ENCODE data around the gene CPHXL.

CPHXL gene

DNA sequence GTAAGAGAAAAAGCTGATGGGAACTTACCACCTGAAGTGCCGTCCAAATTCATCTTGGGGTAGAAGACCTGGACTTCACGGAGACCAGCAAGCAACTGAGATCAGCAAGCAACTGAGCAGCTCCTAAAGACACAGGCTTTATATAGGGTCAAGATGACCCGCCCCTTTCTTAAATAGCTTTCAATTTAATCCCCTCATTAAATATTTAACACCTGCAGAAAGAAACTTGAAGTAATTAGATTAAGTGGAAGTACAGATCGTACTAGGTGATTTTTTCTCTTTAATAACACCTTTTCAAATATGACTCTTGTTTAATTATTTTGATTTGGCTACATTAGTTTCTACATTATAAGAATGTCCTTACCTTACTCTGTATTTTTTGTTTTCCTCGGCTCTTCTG is at the start of gene CPHXL:
Gene CPHXL, minus strand, starts transcription at position 101 of the 400 bp plus-strand sequence. Its CDS starts 48 bp downstream, at position 53.
- TF ChIP-seq GATA2 (IDR thresholded peaks at IDR 0.05; ENCODE audit: low read depth, low read length) (no peak), GATA3 (IDR thresholded peaks at IDR 0.05; ENCODE audit: low read depth, low read length) (no peak)

DNA sequence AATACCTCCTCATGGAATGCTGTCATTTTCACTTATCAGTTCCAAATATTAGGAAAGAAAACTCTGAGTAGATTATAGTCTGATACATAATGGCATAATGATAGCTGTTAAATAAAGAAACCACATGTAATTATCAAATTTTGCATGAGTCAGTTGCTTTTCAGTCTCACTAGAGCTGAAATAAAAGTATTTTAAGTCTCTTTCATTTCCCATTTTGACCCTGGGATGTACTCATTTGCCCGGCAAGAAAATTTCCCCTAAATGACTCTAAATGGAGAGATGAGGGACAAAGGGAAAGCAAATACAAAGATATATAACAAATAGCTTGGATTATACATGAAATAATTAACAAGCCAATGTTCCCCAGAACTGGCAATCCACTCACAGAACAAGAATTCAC is 47.9 kb upstream of the CPHXL start:
- TF ChIP-seq GATA2 (IDR thresholded peaks at IDR 0.05; ENCODE audit: low read depth, low read length): no peak
- TF ChIP-seq GATA3 (IDR thresholded peaks at IDR 0.05; ENCODE audit: low read depth, low read length): no peak

DNA sequence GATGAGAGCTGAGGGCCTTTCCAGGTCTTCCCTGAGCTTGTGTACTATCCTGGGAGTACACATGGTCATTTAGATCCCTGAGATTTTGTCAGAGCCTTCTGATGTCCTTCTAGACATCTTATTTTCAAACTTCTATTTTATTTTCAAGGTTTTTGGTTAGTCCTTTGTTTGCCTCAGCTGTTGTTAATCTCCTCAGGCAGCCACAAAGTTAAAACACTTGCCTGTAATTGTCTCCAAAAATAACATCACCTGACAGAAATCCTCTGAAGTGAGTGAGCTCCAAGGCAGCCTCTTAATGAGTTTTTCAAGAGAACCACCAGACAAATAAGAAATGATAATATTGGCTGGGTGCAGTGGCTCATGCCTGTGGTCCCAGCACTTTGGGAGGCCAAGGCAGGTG is 43.8 kb upstream of the CPHXL start:
- TF ChIP-seq GATA3 (IDR thresholded peaks at IDR 0.05; ENCODE audit: low read depth, low read length) (no peak), GATA2 (IDR thresholded peaks at IDR 0.05; ENCODE audit: low read depth, low read length) (no peak)

DNA sequence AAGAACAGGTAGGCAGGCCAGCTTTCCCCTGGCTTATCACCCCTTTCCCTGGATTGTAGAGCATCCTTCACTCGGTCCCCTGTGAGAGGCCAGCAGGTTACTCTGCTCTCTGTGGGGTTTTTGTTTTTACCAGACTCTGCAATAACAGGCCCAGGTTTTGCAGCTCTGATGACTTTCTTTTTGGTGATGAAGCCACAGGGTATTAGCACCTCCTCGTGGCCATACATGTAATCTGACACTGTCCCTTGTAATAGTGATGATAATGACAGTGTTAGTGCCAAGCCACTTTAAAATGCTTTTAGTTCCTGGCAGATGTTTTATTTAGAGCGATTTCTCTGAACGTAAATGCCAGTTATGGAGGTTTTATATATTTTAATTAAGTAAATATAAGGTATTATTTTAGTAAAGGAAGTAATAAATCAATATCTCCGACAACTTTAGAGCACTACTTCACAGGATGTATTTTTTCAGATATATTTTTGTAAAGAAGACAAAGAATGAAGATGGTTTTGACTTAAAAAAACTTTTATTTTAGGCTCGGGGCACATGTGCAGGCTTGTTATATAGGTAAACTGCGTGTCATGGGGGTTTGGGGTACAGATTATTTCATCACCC is 38.0 kb upstream of the CPHXL start:
- TF ChIP-seq GATA3 (IDR thresholded peaks at IDR 0.05; ENCODE audit: low read depth, low read length) (no peak), GATA2 (IDR thresholded peaks at IDR 0.05; ENCODE audit: low read depth, low read length) (no peak)

DNA sequence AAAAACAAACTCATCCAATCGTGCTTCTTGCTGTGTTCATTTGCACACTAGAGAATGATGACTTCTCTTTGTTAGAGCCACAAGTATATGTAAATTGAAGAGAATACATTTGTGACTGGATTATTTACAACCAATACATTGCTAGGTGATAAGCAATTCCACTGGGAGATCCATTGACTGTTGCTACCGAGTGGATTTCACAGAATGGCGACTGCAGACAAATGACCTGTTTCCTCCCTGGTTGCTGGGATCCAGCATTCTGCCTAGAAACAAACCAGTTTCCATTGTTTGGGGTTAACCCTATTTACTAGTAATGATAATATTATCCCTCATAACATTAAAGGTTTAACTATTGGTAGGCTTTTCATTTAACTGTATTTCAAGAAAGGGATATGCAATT is 36.9 kb upstream of the CPHXL start:
- TF ChIP-seq GATA2 (IDR thresholded peaks at IDR 0.05; ENCODE audit: low read depth, low read length) (no peak), GATA3 (IDR thresholded peaks at IDR 0.05; ENCODE audit: low read depth, low read length) (no peak)

- TF ChIP-seq GATA2 (IDR thresholded peaks at IDR 0.05; ENCODE audit: low read depth, low read length) (no peak), GATA3 (IDR thresholded peaks at IDR 0.05; ENCODE audit: low read depth, low read length) (no peak)
Measured at GRCh38 chr16:75762746-75763145, 36.5 kb upstream of the CPHXL start.

GRCh38 chr16:75761108-75761507 is 34.8 kb upstream of the CPHXL start:
- TF ChIP-seq GATA2 (IDR thresholded peaks at IDR 0.05; ENCODE audit: low read depth, low read length): no peak

- TF ChIP-seq GATA3 (IDR thresholded peaks at IDR 0.05; ENCODE audit: low read depth, low read length) (no peak), GATA2 (IDR thresholded peaks at IDR 0.05; ENCODE audit: low read depth, low read length) (no peak)
Measured at GRCh38 chr16:75760018-75760519, 33.8 kb upstream of the CPHXL start.

DNA sequence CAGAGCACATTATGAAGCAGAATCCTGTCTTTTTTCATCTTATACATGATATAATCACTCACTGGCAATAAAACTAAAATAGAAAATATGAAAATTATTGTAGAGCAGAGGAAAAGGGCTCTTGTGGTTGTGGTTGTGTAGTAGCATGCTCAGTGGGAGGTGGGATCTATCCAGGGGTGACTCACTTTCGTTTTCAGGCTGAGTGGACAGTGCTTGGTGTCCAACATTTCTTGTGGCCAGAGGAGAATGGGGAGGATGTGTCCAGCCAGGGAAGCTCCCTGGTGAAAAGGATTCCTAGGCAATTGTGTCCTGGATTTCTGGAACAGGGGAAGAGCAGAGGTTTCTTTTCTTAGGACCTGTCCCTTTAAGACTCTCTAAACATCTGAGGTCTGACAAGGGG is 31.9 kb upstream of the CPHXL start:
- TF ChIP-seq GATA3 (IDR thresholded peaks at IDR 0.05; ENCODE audit: low read depth, low read length) (no peak), GATA2 (IDR thresholded peaks at IDR 0.05; ENCODE audit: low read depth, low read length) (no peak)

GRCh38 chr16:75754141-75754540 is 27.9 kb upstream of the CPHXL start:
- no peak for TF ChIP-seq GATA3 (IDR thresholded peaks at IDR 0.05; ENCODE audit: low read depth, low read length)
- no peak for TF ChIP-seq GATA2 (IDR thresholded peaks at IDR 0.05; ENCODE audit: low read depth, low read length)

GRCh38 chr16:75750528-75750927 is 24.2 kb upstream of the CPHXL start:
- no peak for TF ChIP-seq GATA2 (IDR thresholded peaks at IDR 0.05; ENCODE audit: low read depth, low read length)
- no peak for TF ChIP-seq GATA3 (IDR thresholded peaks at IDR 0.05; ENCODE audit: low read depth, low read length)

GRCh38 chr16:75746359-75746758 is 20.1 kb upstream of the CPHXL start:
- TF ChIP-seq GATA2 (IDR thresholded peaks at IDR 0.05; ENCODE audit: low read depth, low read length) (no peak), GATA3 (IDR thresholded peaks at IDR 0.05; ENCODE audit: low read depth, low read length) (no peak)

- TF ChIP-seq GATA2 (IDR thresholded peaks at IDR 0.05; ENCODE audit: low read depth, low read length) (no peak), GATA3 (IDR thresholded peaks at IDR 0.05; ENCODE audit: low read depth, low read length) (no peak)
Measured at GRCh38 chr16:75745823-75746222, 19.5 kb upstream of the CPHXL start.

DNA sequence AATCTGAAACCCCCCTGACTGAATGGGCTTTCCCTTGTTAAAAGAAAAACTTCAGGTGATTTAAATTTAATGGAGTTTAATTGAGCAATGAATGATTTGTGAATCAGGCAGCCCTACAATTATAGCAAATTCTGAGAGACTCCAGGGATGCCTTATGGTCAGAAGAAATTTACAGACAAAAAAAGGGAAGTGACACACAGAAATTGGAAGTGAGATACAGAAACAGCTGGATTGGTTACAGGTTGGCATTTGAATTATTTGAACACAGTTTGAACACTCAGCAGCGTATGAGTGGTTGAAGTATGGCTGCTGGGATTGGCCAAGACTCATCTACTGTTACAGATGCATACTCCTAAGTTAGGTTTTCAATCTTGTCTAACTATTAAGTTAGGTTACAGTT is 19.0 kb upstream of the CPHXL start:
- no peak for TF ChIP-seq GATA3 (IDR thresholded peaks at IDR 0.05; ENCODE audit: low read depth, low read length)
- TF ChIP-seq GATA2 (IDR thresholded peaks at IDR 0.05; ENCODE audit: low read depth, low read length): no peak

DNA sequence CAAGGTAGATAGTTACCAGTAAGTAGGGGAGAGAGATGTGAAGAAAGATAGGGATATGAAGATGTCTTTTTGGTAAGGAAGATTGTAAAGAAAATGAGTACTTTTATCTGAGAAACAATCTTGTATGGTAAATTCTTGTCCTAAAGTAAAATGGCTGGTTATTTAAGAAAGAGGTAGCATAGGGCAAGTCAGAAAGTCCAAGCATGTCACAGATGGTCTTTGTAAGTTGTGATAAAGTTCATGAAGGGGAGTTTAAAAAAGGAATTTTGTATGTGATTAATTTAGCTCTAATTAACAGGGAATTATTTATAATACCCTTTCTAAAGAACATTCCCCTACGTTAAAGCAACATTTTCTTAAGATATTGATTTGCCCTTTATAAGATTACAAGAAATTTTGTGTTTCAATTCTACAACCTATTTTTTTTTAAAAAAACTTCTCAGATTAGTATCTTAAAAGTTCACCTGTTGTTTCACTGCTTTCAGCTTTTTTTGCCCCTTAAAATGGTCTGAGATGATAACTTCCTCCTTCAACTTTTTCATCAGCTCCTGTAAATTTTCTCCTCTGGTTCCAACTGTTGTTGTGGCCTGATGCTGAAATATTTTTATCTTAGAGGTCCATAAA is 16.2 kb upstream of the CPHXL start:
- TF ChIP-seq GATA3 (IDR thresholded peaks at IDR 0.05; ENCODE audit: low read depth, low read length) (no peak), GATA2 (IDR thresholded peaks at IDR 0.05; ENCODE audit: low read depth, low read length) (no peak)

All from SH-SY5Y (cell line).